ENCODE measurements around the gene PLAC8. TPM values are rescaled to one million over a fixed set of nuclear protein-coding genes. Genes with fewer than 3 reads are reported as not detected.
"Not testable (repeated sequence)": the region's sequence is repeated elsewhere in the genome, so short reads cannot be mapped to it uniquely, and the experiment has no call there.

Gene PLAC8
- total RNA-seq, 1 experiment from 2014 or later: 9.2 TPM

DNA sequence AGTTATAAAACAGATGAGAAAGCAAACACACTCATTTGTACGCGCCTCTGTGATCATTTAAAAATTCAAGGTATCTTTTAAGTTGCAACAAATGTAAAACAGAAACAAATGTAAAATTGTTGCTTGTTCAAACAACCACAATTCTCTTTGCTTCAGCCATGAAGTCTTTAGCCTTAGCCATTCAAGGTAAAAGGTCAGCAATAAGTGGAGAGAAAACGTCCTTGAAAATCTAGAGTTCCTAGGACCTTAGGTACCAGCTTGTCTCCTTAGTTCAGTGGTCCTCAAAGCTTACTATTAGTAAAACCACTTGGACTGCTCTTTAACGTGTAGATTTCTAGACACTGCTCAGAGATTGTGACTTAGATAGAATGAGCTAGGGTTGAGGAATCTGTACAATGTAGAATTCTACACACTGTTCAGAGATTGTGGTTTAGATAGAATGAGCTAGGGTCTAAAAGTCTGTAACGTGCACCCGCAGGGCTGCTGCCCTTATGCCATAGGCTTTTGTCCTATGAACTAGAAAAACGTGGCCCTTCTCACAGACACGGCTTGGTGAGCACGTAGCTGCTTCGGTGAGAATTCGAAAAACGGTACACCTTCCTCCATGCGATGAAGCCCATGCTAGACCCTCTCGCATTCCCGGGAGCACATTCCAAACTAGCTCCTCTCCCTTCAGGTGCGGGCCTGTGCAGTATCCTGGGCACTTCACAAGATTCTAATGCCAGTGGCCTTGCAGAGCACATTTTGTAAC lies 1.7 kb downstream of the PLAC8 start:
- DNase-seq (ENCODE audit: low read depth): peak; percentile 52

DNA sequence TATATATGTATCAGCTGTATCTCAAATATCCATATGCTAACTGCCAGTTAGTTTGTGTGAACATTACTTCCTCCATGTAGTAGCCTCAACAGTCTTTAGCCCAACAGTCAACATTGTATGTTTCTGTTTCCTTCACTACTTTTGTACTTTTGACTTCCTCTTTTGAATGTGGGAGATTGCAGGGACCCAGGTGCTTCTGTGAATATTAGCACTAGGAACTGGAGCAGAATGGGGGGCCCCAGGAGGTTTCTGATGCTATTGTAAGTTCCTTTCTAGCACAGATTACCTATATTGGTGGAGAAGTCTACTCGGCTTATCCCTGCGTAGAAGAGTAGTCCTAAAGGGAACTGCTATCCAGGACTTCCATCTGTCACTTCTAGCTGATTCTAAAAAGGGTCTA lies 2.3 kb downstream of the PLAC8 start:
- no peak for DNase-seq (ENCODE audit: low read depth)

DNA sequence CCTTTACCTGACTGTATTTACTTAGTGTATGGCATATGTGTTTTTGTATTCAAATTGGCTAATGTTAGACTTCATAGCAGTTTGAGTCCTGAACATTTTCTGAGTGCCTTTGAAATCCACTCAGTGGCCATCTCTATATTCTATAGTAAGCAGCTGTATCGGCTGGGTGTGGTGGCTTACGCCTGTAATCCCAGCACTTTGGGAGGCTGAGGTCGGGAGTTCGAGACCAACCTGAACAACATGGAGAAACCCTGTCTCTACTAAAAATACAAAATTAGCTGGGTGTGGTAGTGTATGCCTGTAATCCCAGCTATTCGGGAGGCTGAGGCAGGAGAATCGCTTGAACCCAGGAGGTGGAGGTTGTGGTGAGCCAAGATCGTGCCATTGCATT lies 2.8 kb downstream of the PLAC8 start:
- DNase-seq (ENCODE audit: low read depth): not testable (repeated sequence)

DNA sequence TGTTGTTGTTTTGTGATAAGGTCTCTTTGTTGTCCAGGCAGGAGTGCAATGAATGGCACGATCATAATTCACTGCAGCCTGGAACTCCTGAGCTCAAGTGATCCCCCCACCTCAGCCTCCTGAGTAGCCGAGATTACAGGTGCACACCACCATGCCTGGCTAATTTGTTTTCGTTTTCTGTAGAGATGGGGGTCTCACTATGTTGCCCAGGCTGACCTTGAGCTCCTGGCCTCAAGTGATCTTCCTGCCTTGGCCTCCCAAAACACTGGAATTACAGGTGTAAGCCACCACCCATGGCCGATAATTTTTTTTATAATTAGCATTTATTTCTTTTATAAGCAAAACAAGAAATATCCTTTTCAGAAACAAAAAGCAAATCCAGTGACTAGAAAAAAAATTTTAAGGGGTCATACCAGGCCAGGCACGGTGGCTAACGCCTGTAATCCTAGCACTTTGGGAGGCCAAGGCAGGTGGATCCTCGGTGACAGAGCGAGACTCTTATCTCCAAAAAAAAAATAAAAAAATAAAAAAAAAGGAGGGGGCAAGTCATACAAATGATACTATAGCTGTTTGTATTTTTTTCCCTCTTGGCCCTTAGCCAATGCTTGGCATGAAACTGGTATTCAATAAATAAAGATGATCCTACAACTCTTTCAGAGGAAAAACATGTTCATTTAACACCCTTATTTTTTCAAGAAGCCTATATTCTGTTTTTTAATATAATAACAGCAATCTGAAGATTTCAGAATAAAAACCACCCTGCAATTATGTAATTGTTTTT lies 3.4 kb downstream of the PLAC8 start:
- no peak for DNase-seq (ENCODE audit: low read depth)

DNA sequence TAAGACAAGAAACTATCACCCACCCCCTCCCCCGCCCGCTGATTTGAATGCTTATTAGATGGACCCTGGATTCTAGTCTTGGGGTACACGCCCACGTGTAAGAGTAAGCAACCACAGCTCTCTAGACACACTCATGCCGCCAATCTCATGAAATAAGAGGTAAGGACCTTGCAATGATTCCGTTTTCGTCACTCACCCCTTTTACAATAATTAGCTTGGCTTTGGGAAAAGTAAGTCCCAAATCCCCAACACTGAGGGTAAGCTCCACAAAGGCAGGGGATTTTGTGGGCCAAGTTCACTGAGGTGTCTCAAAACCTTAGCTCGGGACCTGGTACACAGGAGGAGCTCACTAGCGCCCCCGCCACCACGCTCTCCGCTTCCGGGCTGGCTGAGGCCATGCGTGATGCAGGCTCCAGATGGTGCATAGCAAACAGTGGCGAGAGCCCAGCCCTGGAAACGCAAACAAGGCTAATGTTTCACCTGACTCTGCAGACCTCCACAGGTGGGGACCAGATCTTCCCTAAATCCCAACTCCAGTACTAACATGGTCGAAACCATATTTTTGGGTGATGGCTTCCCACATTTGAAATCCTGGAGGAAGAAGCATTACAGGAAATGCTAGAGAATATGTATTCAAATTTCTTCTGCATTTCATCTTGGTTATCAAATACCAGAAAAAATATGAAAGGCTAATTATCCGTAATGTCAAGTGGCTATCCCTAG lies 4.1 kb downstream of the PLAC8 start:
- peak; percentile 72 for DNase-seq (ENCODE audit: low read depth)

DNA sequence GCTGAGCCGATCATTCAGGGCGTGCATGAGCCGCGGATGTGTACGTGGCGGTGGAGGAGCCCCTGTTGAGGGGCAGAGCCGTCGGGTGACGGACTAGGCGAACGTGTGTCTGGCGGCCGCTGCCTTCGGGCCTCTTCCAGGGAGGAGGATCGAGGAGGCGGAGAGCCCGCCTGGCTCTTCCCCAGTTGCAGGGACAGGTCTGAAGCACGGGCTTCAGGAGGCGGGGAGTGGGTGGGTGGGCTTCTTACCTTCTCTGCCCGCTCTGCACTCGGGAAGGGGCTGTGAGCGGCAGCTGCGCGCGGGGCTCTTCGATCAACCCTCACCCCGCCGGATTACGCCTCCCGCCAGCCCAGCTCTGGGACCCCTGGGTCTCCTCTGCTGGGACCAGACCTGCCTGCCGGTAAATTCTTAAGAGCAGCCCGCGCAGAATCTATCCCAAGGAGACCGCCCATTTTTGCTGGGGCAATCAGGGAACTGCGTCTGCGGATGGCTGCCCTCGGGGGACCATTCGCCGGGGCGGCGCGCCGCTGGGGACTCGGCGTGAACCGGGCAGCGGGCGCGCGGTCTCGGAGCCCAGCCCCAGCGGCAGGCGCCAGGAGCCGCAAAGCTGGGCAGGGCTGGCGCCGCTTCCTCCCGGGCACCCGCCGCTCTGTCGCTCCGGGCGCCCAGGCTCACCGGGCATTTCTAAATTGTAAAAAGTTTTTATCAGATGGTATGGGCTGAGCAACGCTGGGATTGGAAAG lies 4.9 kb downstream of the PLAC8 start:
- DNase-seq (ENCODE audit: low read depth): peak; percentile 30

DNA sequence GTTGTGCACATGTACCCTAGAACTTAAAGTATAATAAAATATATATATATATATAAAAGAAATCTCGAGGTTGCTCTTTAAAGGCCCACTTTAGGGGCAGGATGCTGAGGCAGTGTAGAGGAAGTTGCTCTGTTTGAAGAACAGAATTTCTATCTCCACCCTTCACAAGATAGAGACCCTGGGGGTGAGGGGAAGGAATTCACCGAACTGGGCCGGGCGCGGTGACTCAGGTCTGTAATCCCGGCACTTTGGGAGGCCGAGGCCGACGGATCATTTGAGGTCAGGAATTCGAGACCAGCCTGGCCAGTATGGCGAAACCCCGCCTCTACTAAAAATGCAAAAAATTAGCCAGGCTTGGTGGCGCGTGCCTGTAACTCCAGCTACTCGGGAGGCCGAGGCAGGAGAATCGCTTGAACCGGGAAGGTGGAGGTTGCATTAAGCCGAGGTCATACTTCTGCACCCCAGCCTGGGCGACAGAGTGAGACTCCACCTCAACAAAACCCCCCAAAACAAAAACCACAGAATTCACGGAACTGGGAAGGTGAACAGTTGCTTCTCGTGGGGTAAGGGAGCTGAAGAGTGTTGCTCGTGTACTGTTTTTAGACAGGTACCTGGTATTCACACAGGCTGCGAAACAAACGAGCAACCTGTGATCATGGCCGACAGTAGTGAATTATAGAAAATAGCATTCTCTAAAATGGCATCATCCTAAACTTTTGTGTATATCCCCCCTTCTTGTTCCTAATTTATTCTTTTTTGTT lies 6.2 kb downstream of the PLAC8 start:
- no peak for DNase-seq (ENCODE audit: low read depth)

DNA sequence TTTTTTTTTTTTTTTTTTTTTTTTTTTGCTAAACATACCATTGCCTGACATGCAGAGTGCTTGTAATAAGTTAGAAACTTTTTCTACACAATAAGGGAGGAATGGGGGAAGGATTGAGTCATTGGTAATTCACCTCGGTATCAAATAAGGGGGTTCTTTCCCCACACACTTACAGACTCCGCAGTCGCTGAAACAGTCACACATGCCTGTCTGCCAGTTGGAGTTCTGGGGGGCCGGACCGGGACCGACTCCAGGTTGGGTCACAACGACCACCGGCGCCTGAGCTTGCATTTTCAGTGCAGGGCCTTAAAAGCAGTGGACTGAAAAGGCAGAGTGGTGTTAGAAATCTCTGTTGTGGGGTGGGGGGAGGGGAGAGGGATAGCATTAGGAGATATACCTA lies 6.9 kb downstream of the PLAC8 start:
- no peak for DNase-seq (ENCODE audit: low read depth)

DNA sequence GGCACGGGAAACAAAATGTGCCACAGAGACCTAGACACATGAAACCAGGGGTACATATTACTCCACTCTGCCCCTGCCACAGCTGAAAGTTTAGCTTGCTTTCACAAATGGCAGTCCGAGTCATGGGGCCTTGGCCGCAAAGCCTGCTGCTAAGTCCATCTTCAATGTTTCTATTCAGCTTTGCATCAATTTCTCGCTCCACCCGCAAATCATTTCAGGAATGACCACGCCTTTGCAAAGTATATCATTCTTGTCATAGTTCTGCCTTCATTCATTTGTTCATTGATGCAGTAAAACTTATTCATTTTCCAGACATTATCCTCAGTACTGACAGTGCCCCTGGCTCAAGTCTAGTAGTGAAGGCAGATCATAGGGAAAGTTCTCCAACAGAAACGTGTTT lies 9.5 kb downstream of the PLAC8 start:
- no peak for DNase-seq (ENCODE audit: low read depth)

DNA sequence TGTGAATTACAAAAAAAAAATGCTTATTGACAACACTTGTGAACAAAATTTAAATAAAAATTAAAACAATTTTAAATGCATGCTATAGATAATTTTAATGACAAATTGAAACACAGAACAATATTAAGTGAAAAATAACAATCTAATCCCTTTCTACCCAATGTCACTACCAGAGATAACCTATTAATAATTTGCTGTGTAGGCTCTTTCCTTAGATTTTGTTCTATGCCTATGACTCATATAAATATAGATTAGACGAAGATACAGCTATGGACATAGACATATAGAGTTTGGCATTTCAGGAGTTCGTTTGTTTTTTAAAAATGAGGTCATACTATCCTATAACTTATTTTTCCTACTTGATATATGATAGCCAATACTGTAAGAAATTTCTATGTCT lies 18.1 kb downstream of the PLAC8 start:
- DNase-seq (ENCODE audit: low read depth): no peak

DNA sequence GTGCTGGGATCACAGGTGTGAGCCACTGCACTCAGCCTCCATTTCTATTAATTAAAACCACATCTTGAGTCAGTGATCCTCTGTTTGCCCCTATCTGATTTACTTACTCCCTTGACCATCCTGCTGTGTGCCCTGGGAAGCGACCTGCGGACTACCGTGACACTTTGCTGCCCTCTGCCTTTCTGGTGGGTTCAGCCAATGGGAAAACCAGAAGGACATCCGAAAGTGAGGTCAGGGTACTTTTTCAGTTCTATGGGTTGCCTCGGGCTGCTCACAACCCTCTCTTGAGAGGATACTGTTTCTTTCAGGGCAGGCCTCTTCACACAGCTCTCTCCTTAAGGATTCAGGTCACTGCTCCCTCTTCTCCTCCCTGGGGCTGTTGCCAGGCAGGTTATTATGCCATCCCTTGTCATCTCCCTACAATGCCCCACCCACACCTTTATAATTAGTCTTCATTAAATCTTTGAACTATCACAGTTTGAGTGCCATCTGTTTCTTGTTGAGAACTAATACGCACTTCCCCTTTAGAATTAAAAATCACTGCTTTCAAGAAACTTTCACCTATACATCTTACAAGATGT lies 21.4 kb downstream of the PLAC8 start:
- DNase-seq (ENCODE audit: low read depth): no peak

DNA sequence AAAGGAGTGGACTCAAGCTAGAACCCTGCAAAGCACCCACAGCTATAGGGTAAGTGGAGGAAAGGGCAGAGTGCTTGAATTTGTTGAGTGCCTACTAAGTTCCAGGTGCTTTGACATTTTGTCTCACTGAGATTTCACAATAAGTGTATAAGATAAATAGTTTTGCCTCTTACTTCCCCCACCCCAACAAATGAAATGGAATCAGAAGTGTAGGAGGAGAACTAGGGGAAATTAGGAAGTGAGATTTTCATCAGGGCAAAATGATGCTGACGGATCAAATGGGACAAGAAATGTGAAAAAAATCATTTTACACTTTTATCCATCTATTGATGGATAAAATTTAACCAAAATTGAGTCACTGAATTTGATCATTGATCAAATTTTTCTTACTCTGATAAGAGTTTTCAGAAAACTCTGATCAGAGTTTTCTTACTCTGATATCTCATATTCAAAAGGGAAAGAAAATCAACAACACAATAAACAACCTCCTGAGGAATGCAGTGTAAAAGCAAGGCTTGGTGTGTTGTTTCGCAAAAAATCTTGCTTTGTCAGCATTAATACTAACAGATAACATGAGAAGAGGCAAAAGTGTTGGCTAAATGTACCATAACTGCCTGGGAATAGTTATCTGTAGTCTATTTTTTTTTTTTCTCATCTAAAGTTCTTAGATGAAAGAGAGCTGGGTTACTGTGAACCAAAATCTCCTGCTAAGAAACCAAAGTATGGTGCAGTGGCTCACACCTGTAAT lies 24.9 kb downstream of the PLAC8 start:
- DNase-seq (ENCODE audit: low read depth): no peak

DNA sequence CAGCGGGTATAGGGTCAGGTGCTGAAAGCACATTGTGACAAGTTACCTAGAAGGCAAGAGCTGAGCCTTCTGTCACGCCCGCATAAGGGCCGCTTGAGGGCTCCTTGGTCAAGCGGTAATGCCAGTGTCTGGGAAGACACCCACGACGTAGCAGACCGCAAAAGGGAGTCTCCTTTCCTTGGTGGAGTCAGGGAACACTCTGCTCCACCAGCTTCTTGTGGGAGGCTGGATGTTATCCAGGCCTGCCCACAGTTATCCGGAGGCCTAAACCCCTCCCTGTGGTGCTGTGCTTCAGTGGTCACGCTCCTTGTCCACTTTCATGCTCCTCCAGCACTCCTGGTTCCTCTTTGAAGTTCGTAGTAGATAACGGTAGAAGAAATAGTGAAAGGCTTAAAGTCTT lies 29.6 kb downstream of the PLAC8 start:
- not testable (repeated sequence) for DNase-seq (ENCODE audit: low read depth)

DNA sequence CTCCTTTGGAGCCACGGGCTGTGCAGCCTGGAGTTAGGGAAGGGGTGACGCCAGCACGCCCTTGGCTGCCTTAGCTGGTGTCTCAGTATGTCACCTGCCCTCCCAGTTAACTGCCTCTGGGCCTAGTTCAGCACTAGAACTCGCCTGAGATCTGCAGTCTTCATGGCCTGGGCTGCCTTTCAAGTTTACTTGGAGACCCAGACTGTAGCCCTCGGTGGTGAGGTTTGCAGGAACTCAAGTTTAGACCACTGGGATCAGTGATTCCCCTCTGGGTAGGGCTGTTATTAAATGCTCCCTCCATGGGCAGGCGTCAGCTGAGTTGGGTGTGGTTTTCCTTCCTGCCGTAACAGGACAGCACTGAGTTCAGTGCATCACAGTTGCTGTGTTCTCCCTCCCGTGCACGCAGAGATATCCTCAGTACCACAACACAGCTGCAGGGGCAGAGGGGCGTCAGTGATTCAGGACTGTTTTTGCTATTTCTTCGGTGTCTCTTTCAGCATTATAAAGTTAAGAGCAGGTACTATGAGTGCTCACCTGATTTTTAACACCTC lies 30.5 kb downstream of the PLAC8 start:
- DNase-seq (ENCODE audit: low read depth): no peak

DNA sequence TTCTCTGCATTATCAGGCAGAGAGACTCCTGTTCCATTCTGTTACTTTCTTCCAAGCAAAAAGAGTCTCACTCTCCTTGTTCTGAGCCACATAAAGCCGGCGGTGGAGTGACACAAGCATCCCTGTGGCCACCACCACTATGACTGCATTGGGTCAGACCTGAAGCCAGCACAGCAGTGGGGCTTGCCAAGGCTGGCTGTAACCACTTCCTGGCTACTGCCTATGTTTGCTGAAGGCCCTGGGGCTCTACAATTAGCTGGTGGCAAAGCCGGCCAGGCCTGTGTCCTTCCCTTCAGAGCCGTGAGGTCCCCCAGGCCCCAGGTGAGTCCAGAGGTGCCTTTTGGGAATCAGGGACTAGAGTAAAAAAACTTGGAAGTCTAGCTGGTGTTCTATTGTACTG lies 31.8 kb downstream of the PLAC8 start:
- DNase-seq (ENCODE audit: low read depth): no peak

DNA sequence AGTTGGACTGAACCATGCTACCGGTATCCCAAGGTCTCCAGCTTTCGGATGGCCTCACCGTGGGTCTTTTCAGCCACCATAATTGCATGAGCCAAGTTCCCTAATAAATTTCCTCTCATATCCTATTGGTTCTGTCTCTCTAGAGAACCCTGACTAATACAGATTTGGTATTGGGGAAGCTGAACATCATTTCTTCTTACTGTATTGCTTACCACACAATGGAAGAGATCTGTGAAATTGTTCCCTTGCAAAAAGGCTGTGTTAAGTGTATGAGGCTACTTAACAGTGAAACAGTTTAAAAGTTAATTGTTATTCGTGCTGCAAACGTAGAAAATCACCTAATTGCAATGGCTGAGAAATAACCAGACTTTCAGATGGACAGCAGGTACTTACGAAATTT lies 34.0 kb downstream of the PLAC8 start:
- no peak for DNase-seq (ENCODE audit: low read depth)

DNA sequence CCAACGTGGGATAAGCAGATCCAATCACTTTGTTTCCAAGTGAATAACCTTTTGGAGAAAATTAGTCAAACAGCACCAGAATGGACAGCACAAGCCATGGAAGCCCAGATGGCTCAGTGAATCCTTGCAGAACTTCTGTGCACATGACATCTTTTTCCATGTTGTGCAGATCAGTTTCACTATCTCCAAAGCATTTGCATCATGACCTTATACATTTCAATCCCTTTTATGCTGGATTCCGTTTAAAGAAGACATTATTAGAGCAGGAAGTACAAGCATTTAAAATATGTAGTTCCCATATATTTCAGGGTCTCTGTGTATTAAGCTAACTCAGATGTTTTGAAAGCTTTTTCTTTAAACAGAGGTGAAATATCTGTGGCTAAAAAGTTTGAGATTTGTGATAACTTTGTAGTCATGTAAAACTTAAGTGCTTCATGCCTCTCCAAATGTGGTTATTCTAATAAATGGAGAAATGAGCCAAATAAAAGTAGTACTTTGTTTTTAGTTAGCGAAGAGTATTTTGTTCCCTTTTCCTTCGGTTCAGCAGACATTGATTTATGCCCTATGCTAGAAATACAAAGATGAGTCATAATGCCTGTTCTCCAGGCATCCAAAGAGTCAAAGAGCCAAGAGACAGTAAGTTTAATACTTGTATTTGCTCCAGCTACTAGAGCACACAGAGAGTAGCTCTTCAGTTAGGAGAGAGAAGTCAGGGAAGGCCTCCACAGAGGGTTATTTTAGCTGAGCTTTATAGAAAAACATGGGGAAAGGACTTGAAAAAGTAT lies 39.0 kb downstream of the PLAC8 start:
- peak; percentile 67 for DNase-seq (ENCODE audit: low read depth)

DNA sequence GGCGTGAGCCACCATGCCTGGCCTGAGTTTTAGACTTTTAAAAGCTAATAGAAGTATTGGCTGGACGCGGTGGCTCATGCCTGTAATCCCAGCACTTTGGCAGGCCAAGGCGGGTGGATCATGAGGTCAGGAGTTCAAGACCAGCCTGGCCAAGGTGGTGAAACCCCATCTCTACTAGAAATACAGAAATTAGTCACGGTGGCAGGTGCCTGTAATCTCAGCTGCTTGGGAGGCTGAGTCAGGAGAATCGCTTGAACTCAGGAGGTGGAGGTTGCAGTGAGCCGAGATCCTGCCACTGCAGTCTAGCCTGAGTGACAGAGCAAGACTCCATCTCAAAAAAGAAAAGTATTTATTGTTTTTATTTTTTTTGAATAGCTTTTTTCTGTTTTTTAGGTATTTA lies 39.7 kb downstream of the PLAC8 start:
- DNase-seq (ENCODE audit: low read depth): peak; percentile 53

Measured in LHCN-M2 (cell line).